ENCODE measurements around the gene CAMKK1. TPM values are rescaled to one million over a fixed set of nuclear protein-coding genes. Genes with fewer than 3 reads are reported as not detected.

Gene CAMKK1
- polyA plus RNA-seq, 1 of the 3 experiments (the other 2 are of a cell fraction) = 6.8 TPM

DNA sequence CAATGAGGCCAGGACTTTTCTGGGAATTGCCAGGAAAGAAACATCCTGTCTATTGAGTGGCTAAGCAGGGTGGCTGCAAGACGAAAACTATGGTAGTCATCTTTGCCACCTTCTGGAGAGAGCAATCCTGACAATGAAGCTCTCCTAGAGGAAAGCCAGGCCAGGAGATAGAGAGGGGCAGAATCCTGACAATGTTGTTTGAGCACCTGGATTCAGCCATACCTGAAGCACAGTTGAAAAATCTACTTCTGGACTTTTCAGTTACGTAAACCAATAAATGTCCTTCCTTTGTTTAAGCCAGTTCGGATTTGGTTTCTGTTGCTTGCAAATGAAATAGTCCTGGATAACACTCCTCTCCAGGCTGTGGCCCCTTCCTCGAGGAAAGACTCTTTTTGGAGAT, 14.0 kb upstream of the CAMKK1 start:
- DNase-seq = no peak
- Histone ChIP-seq H3K27ac (ENCODE audit: low read depth in 2 of 2, low read length in 1 of 2) (no peak overlapping the region), H3K4me2 (no peak overlapping the region), H3K36me3 (replicated peaks in 1 of 2; ENCODE audit: control insufficient read depth in 1 of 2, insufficient read depth in 2 of 2, low read length in 1 of 2) (no peaks in the 10 kb centered on the region), H3K27me3 (ENCODE audit: insufficient read depth) (no peaks in the 10 kb centered on the region), H4K20me1 (ENCODE audit: insufficient read depth) (no peaks in the 10 kb centered on the region), H3K9ac (no peak overlapping the region), H3K79me2 (ENCODE audit: insufficient read depth) (no peaks in the 10 kb centered on the region), H3K4me3 (ENCODE audit: low read depth in 2 of 2, low read length in 1 of 2) (no peak overlapping the region), H3K9me3 (no peaks in the 10 kb centered on the region), H3F3A (replicated peaks; ENCODE audit: insufficient read depth) (no peaks in the 10 kb centered on the region), H3K9me2 (no peaks in the 10 kb centered on the region), H2AFZ (ENCODE audit: low read depth) (no peak overlapping the region), H3K4me1 (ENCODE audit: control insufficient read depth in 1 of 2, insufficient read depth in 2 of 2, low read depth in 1 of 2, low read length in 1 of 2) (no peaks in the 10 kb centered on the region)
- POLR2A ChIA-PET = no interaction called here
- WGBS (ENCODE audit: low lambda C conversion rate) = 55% methylated on average over 4 of the region's 4 CpGs
- TF ChIP-seq NRF1 (IDR thresholded peaks at IDR 0.05; ENCODE audit: low read depth, low read length) (no peak), CHD2 (IDR thresholded peaks at IDR 0.05; ENCODE audit: low read length, partially characterized antibody) (no peak), GABPA (IDR thresholded peaks at IDR 0.05; ENCODE audit: low read depth) (no peak), POLR2AphosphoS5 (IDR thresholded peaks at IDR 0.05; ENCODE audit: low read depth, low read length) (no peak), RFX5 (IDR thresholded peaks at IDR 0.05; ENCODE audit: low read length) (no peak), FOXJ3 (CRISPR knock-in tag; IDR thresholded peaks at IDR 0.05) (no peak), FOSL2 (IDR thresholded peaks at IDR 0.05; ENCODE audit: borderline replicate concordance, low read depth) (no peak), TEAD4 (IDR thresholded peaks at IDR 0.05; ENCODE audit: borderline replicate concordance, insufficient read depth) (no peak), RAD21 (IDR thresholded peaks at IDR 0.05; ENCODE audit: low read length) (no peak), MXI1 (IDR thresholded peaks at IDR 0.05; ENCODE audit: low read depth, low read length) (no peak)
- TF ChIP-seq, protein P1, sequence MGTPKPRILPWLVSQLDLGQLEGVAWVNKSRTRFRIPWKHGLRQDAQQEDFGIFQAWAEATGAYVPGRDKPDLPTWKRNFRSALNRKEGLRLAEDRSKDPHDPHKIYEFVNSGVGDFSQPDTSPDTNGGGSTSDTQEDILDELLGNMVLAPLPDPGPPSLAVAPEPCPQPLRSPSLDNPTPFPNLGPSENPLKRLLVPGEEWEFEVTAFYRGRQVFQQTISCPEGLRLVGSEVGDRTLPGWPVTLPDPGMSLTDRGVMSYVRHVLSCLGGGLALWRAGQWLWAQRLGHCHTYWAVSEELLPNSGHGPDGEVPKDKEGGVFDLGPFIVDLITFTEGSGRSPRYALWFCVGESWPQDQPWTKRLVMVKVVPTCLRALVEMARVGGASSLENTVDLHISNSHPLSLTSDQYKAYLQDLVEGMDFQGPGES (IDR thresholded peaks at IDR 0.05; ENCODE audit: low read depth, low read length) = no peak
- TF ChIP-seq, protein P2, sequence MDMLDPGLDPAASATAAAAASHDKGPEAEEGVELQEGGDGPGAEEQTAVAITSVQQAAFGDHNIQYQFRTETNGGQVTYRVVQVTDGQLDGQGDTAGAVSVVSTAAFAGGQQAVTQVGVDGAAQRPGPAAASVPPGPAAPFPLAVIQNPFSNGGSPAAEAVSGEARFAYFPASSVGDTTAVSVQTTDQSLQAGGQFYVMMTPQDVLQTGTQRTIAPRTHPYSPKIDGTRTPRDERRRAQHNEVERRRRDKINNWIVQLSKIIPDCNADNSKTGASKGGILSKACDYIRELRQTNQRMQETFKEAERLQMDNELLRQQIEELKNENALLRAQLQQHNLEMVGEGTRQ (IDR thresholded peaks at IDR 0.05; ENCODE audit: borderline replicate concordance, low read depth, low read length) = no peak
- TF ChIP-seq, protein P3, sequence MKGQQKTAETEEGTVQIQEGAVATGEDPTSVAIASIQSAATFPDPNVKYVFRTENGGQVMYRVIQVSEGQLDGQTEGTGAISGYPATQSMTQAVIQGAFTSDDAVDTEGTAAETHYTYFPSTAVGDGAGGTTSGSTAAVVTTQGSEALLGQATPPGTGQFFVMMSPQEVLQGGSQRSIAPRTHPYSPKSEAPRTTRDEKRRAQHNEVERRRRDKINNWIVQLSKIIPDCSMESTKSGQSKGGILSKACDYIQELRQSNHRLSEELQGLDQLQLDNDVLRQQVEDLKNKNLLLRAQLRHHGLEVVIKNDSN (IDR thresholded peaks at IDR 0.05; ENCODE audit: borderline replicate concordance, low read depth) = no peak
- TF ChIP-seq, protein P4, sequence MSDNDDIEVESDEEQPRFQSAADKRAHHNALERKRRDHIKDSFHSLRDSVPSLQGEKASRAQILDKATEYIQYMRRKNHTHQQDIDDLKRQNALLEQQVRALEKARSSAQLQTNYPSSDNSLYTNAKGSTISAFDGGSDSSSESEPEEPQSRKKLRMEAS (IDR thresholded peaks at IDR 0.05; ENCODE audit: low read depth) = no peak
- CTCF ChIA-PET = interaction anchor here (0.6 to 1.3 kb wide), 3 partner anchors 41 to 109 kb away, joined by 3 to 4 read pairs (median 3); no protein-coding TSS in a partner anchor

DNA sequence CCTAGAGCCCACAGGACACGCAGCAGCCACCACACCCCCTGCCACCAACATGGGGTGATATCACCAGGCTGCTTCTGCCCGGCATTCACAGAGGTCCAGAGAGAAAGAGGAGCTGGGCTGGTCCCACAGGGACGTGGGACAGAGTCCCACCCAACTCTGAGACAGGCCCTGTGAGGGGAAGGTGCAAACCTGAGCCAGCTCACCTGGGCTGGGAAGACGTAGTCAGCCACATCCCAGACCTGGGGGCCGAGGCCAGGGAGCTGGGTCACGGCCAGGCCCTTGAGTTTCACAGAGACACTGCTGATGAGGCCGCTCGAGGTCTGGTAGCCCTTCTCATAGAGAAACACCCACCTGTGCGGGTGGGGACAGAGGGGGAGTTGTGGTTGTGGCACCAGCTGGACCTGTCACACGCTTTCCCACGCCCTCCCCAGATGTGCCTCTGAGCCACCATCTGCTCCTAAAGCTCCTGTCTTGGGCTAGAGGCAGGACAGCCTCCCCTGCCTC, 12.2 kb upstream of the CAMKK1 start:
- no peak overlapping the region for H3K4me3 ChIP-seq (ENCODE audit: low read depth in 2 of 2, low read length in 1 of 2)
- ChIA-PET CTCF (interaction anchor here (1.0 to 3.4 kb wide), 3 partner anchors 8 to 168 kb away, joined by 3 to 34 read pairs (median 6); no protein-coding TSS in a partner anchor), POLR2A (no interaction called here)
- DNase-seq = no peak
- H3K9ac ChIP-seq = no peak overlapping the region
- H3K4me1 ChIP-seq (ENCODE audit: control insufficient read depth in 1 of 2, insufficient read depth in 2 of 2, low read depth in 1 of 2, low read length in 1 of 2) = no peaks in the 10 kb centered on the region; a peak in 1 of 4 replicates
- H3K9me2 ChIP-seq = no peaks in the 10 kb centered on the region
- H3K9me3 ChIP-seq = no peaks in the 10 kb centered on the region
- H3K4me2 ChIP-seq = no peak overlapping the region
- no peaks in the 10 kb centered on the region for H4K20me1 ChIP-seq (ENCODE audit: insufficient read depth)
- 88% methylated on average over 3 of the region's 11 CpGs for WGBS (ENCODE audit: low lambda C conversion rate)
- H3K27ac ChIP-seq (ENCODE audit: low read depth in 2 of 2, low read length in 1 of 2) = no peak overlapping the region
- no peaks in the 10 kb centered on the region for H3K79me2 ChIP-seq (ENCODE audit: insufficient read depth)
- H3K36me3 ChIP-seq (replicated peaks in 1 of 2; ENCODE audit: control insufficient read depth in 1 of 2, insufficient read depth in 2 of 2, low read length in 1 of 2) = no peaks in the 10 kb centered on the region
- no peaks in the 10 kb centered on the region for H3K27me3 ChIP-seq (ENCODE audit: insufficient read depth)
- no peak overlapping the region for H2AFZ ChIP-seq (ENCODE audit: low read depth)
- H3F3A ChIP-seq (replicated peaks; ENCODE audit: insufficient read depth) = no peaks in the 10 kb centered on the region
- TF ChIP-seq, protein P3 (IDR thresholded peaks at IDR 0.05; ENCODE audit: borderline replicate concordance, low read depth) = no peak
- no peak for TF ChIP-seq CHD2 (IDR thresholded peaks at IDR 0.05; ENCODE audit: low read length, partially characterized antibody)
- TF ChIP-seq MEF2A (IDR thresholded peaks at IDR 0.05; ENCODE audit: borderline replicate concordance, low read depth) = no peak
- TF ChIP-seq SIN3A (IDR thresholded peaks at IDR 0.05; ENCODE audit: borderline replicate concordance, low read depth, low read length) = no peak
- TF ChIP-seq, protein P5, sequence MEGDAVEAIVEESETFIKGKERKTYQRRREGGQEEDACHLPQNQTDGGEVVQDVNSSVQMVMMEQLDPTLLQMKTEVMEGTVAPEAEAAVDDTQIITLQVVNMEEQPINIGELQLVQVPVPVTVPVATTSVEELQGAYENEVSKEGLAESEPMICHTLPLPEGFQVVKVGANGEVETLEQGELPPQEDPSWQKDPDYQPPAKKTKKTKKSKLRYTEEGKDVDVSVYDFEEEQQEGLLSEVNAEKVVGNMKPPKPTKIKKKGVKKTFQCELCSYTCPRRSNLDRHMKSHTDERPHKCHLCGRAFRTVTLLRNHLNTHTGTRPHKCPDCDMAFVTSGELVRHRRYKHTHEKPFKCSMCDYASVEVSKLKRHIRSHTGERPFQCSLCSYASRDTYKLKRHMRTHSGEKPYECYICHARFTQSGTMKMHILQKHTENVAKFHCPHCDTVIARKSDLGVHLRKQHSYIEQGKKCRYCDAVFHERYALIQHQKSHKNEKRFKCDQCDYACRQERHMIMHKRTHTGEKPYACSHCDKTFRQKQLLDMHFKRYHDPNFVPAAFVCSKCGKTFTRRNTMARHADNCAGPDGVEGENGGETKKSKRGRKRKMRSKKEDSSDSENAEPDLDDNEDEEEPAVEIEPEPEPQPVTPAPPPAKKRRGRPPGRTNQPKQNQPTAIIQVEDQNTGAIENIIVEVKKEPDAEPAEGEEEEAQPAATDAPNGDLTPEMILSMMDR (IDR thresholded peaks at IDR 0.05) = no peak
- no peak for TF ChIP-seq FOXJ3 (CRISPR knock-in tag; IDR thresholded peaks at IDR 0.05)
- TF ChIP-seq FOSL2 (IDR thresholded peaks at IDR 0.05; ENCODE audit: borderline replicate concordance, low read depth) = no peak
- no peak for TF ChIP-seq RXRA (IDR thresholded peaks at IDR 0.05; ENCODE audit: borderline replicate concordance, low read depth)
- TF ChIP-seq, protein P4 (IDR thresholded peaks at IDR 0.05; ENCODE audit: low read depth) = no peak
- no peak for TF ChIP-seq FOXM1 (IDR thresholded peaks at IDR 0.05; ENCODE audit: low read depth)
- TF ChIP-seq, protein P6, sequence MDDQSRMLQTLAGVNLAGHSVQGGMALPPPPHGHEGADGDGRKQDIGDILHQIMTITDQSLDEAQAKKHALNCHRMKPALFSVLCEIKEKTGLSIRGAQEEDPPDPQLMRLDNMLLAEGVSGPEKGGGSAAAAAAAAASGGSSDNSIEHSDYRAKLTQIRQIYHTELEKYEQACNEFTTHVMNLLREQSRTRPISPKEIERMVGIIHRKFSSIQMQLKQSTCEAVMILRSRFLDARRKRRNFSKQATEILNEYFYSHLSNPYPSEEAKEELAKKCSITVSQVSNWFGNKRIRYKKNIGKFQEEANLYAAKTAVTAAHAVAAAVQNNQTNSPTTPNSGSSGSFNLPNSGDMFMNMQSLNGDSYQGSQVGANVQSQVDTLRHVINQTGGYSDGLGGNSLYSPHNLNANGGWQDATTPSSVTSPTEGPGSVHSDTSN (IDR thresholded peaks at IDR 0.05) = no peak
